Liver (tissue), 9 donors: ENCODE data around the gene KRTAP5-10. TPM values are rescaled to one million over a fixed set of nuclear protein-coding genes. Genes with fewer than 3 reads are reported as not detected.

Experiments used
- DNase-seq: peaks from one replicate; pipeline ENCODE4 v3.0.0-alpha.2; 2017; ENCODE audit warnings: low spot score
- H3K27ac ChIP-seq, 2 donors: one replicate each; pipeline ENCODE4 v1.7.0; 2013; ENCODE audit warnings: inconsistent platforms in 2 of 2, low read length in 2 of 2, control low read depth in 1 of 2, low read depth in 1 of 2, mild to moderate bottlenecking in 1 of 2
- H3K27me3 ChIP-seq, 4 donors: one replicate each; pipeline versions ENCODE4 v1.6.1 to v1.7.0; 2013; ENCODE audit warnings: low read length in 3 of 4, inconsistent platforms in 1 of 4, mild to moderate bottlenecking in 1 of 4, moderate library complexity in 1 of 4; ENCODE audit not compliant: control insufficient read depth in 4 of 4, insufficient read depth in 4 of 4
- H3K36me3 ChIP-seq, 4 donors: one replicate each; pipeline versions ENCODE4 v1.6.1 to v1.7.0; 2013; ENCODE audit warnings: low read length in 3 of 4, mild to moderate bottlenecking in 3 of 4, low read depth in 1 of 4, moderate library complexity in 1 of 4; ENCODE audit not compliant: control insufficient read depth in 4 of 4, insufficient read depth in 3 of 4
- H3K4me1 ChIP-seq, 4 donors: one replicate each; pipeline versions ENCODE4 v1.6.1 to v1.7.0; 2013; ENCODE audit warnings: low read length in 3 of 4, mild to moderate bottlenecking in 3 of 4, moderate library complexity in 1 of 4; ENCODE audit not compliant: control insufficient read depth in 4 of 4, insufficient read depth in 4 of 4
- H3K4me3 ChIP-seq, 3 donors: one replicate each; pipeline versions ENCODE4 v1.6.1 to v1.7.0; 2013; ENCODE audit warnings: low read length in 3 of 3, control low read depth in 1 of 3, low read depth in 1 of 3, mild to moderate bottlenecking in 1 of 3
- H3K9ac ChIP-seq, 2 donors: one replicate each; pipeline ENCODE4 v1.7.0; 2013; ENCODE audit warnings: low read length in 2 of 2, mild to moderate bottlenecking in 2 of 2, moderate library complexity in 2 of 2, control low read depth in 1 of 2, low read depth in 1 of 2
- H3K9me3 ChIP-seq, 4 donors: one replicate each; pipeline versions ENCODE4 v1.6.1 to v1.7.0; 2013; ENCODE audit warnings: low read length in 3 of 4; ENCODE audit not compliant: control insufficient read depth in 4 of 4
- ATF3 ChIP-seq: IDR thresholded peaks from 2 replicates; pipeline ENCODE4 v1.6.1; 2016; ENCODE audit warnings: antibody characterized with exemption
- CTCF ChIP-seq: fragments of 150-350 bp; IDR thresholded peaks from 2 replicates; pipeline ENCODE4 v1.5.1; 2017; ENCODE audit warnings: improper control_type of control experiment, low read depth, low read length; ENCODE audit not compliant: missing input control
- EGR1 ChIP-seq, 2 donors: IDR thresholded peaks; 2 replicates each; pipeline ENCODE4 v1.6.1; 2016 to 2018; ENCODE audit warnings: antibody characterized with exemption in 2 of 2, low read depth in 2 of 2
- FOXA2 ChIP-seq: IDR thresholded peaks from 2 replicates; pipeline ENCODE4 v1.6.1; 2016; ENCODE audit warnings: antibody characterized with exemption
- GABPA ChIP-seq, 2 donors: IDR thresholded peaks in 1 of 2; conservative IDR thresholded peaks in 1 of 2; 2 replicates each; pipeline ENCODE4 v1.6.1; 2016; ENCODE audit warnings: antibody characterized with exemption in 2 of 2, mild to moderate bottlenecking in 1 of 2, moderate library complexity in 1 of 2
- HNF4A ChIP-seq, 2 donors: conservative IDR thresholded peaks; 2 replicates each; pipeline ENCODE4 v1.6.1; 2016; ENCODE audit warnings: antibody characterized with exemption in 2 of 2, mild to moderate bottlenecking in 2 of 2
- HNF4G ChIP-seq: IDR thresholded peaks from 2 replicates; pipeline ENCODE4 v1.6.1; 2016; ENCODE audit warnings: antibody characterized with exemption
- JUND ChIP-seq, 2 donors: IDR thresholded peaks; 2 replicates each; pipeline ENCODE4 v1.6.1; 2016; ENCODE audit warnings: antibody characterized with exemption in 2 of 2
- NR2F2 ChIP-seq: IDR thresholded peaks from 2 replicates; pipeline ENCODE4 v1.6.1; 2016; ENCODE audit warnings: antibody characterized with exemption
- RAD21 ChIP-seq, 2 donors: IDR thresholded peaks; 2 replicates each; pipeline ENCODE4 v1.6.1; 2016; ENCODE audit warnings: antibody characterized with exemption in 2 of 2, mild to moderate bottlenecking in 2 of 2
- REST ChIP-seq: IDR thresholded peaks from 2 replicates; pipeline ENCODE4 v1.6.1; 2016; ENCODE audit warnings: antibody characterized with exemption, mild to moderate bottlenecking
- SP1 ChIP-seq: IDR thresholded peaks from 2 replicates; pipeline ENCODE4 v1.6.1; 2018; ENCODE audit warnings: antibody characterized with exemption, mild to moderate bottlenecking
- TAF1 ChIP-seq: conservative IDR thresholded peaks from 2 replicates; pipeline ENCODE4 v1.6.1; 2016; ENCODE audit warnings: antibody characterized with exemption, mild to moderate bottlenecking
- YY1 ChIP-seq: IDR thresholded peaks from 2 replicates; pipeline ENCODE4 v1.6.1; 2016; ENCODE audit warnings: antibody characterized with exemption, mild to moderate bottlenecking
- WGBS: extraction: QIAGEN DNeasy Blood & Tissue Kit; methylation state at CpG from one replicate; pipeline ENCODE4 v1.1.7; 2013; 5-methylcytosine and 5-hydroxymethylcytosine counted together
- polyA plus RNA-seq, 2 donors: library from polyadenylated mRNA; stranded (reverse) in 1 of 2; unstranded in 1 of 2; fragments of 200-250 nt in 1 of 2; fragments of >200 nt in 1 of 2; fragmentation: Nextera tagmentation in 1 of 2; extraction: Ambion mirVana in 1 of 2; gene quantifications; one replicate each; pipeline versions ENCODE4 v1.2.1 to v1.2.3, GENCODE V29; 2013 to 2015
- total RNA-seq, 2 donors: library from RNA; depleted of rRNA; stranded (reverse); fragments of >200 nt; gene quantifications; one replicate each; pipeline ENCODE4 v1.2.3, GENCODE V29; 2014
- TF ChIP-seq, protein P1 (sequence below): IDR thresholded peaks from 2 replicates; pipeline ENCODE4 v1.6.1; 2016; ENCODE audit warnings: antibody characterized with exemption
- TF ChIP-seq, protein P2 (sequence below): IDR thresholded peaks from 2 replicates; pipeline ENCODE4 v1.6.1; 2016; ENCODE audit warnings: antibody characterized with exemption
- donor health status: healthy.
- donor health status: healthy.
- donor health status: healthy.
- donor health status: healthy.
- donor health status: healthy.

The KRTAP5-10 gene
- total and polyA plus RNA-seq, 4 donors: 0.14 TPM; not detected in 3

DNA sequence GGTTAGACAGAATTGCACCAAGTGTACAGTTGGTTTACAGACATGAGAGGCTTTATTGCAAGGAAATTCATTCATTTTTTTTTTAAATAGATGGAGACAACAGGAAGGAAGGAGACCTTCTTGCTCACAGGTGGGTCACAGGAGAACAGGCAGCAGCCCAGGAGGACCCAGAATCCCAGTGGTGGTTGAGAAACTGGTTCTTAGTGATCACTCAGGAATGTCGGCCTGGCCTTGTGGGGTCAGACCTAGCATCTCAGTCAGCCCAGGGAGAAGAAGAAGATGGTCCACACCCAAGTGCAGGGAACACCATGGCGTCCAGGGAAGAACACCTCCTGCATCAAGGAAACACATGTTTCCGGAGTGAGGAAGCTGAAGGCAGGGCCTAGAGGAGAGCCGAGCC, 16.5 kb downstream of the KRTAP5-10 start:
- no peaks in the 10 kb centered on the region for H3K36me3 ChIP-seq
- H3K27me3 ChIP-seq: peaks cover 0 to 4% (median 0%) of the 10 kb centered on the region in 4 donors
- no peak overlapping the region for H3K27ac ChIP-seq
- no peaks in the 10 kb centered on the region for H3K9me3 ChIP-seq
- TF ChIP-seq, protein P1, sequence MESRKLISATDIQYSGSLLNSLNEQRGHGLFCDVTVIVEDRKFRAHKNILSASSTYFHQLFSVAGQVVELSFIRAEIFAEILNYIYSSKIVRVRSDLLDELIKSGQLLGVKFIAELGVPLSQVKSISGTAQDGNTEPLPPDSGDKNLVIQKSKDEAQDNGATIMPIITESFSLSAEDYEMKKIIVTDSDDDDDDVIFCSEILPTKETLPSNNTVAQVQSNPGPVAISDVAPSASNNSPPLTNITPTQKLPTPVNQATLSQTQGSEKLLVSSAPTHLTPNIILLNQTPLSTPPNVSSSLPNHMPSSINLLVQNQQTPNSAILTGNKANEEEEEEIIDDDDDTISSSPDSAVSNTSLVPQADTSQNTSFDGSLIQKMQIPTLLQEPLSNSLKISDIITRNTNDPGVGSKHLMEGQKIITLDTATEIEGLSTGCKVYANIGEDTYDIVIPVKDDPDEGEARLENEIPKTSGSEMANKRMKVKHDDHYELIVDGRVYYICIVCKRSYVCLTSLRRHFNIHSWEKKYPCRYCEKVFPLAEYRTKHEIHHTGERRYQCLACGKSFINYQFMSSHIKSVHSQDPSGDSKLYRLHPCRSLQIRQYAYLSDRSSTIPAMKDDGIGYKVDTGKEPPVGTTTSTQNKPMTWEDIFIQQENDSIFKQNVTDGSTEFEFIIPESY: no peak
- TF ChIP-seq SP1 (no peak), HNF4A (conservative IDR thresholded peaks at IDR 0.05) (no peak), NR2F2 (no peak), FOXA2 (no peak), GABPA (IDR thresholded peaks at IDR 0.05 in 1 of 2, conservative IDR thresholded peaks at IDR 0.05 in 1 of 2) (no peak), REST (no peak), CTCF (no peak), RAD21 (IDR thresholded peaks at IDR 0.05) (no peak), ATF3 (no peak), YY1 (no peak), TAF1 (no peak), HNF4G (no peak)
- TF ChIP-seq, protein P2, sequence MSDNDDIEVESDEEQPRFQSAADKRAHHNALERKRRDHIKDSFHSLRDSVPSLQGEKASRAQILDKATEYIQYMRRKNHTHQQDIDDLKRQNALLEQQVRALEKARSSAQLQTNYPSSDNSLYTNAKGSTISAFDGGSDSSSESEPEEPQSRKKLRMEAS: no peak
- H3K9ac ChIP-seq: no peak overlapping the region
- 89% methylated on average over 4 of the region's 4 CpGs for WGBS
- H3K4me3 ChIP-seq: no peak overlapping the region
- H3K4me1 ChIP-seq: no peaks in the 10 kb centered on the region
- no peak for DNase-seq

DNA sequence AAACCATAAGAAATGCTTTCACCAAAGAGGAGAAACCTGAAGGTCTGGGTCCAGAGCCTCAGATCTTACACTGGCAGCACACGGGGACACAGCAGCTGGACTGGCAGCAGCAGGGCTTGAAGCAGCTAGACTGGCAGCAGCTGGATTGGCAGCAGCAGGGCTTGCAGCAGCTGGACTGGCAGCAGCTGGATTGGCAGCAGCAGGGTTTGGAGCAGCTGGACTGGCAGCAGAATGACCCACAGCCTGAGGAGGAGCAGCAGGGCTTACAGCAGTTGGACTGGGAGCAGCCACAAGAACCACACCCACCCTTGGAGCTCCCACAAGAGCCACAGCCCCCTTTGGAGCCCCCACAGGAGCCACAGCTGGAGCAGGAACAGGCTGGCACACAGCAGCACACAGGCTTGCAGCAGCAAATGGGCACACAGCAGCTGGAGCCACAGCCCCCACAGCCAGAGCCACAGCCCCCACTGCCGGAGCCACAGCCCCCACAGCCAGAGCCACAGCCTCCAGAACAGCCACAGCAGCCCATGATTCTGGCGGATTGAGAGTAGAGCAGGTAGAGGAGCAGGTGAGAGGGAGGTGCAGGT, 17.0 kb downstream of the KRTAP5-10 start, which contains the start of gene KRTAP5-11:
Gene KRTAP5-11, minus strand, starts transcription at position 567 of the 587 bp plus-strand sequence. Its CDS starts 38 bp downstream, at position 529.
- WGBS: 80% methylated on average over 3 of the region's 3 CpGs
- H3K4me1 ChIP-seq: no peaks in the 10 kb centered on the region
- no peaks in the 10 kb centered on the region for H3K36me3 ChIP-seq
- H3K9ac ChIP-seq: no peak within 1 kb of the TSS
- no peak for TF ChIP-seq TAF1
- no peak for TF ChIP-seq JUND (IDR thresholded peaks at IDR 0.05)
- TF ChIP-seq, protein P2: no peak
- TF ChIP-seq EGR1 (IDR thresholded peaks at IDR 0.05; ENCODE audit: low read depth in 2 of 2): no peak
- no peak for TF ChIP-seq FOXA2
- TF ChIP-seq HNF4A (conservative IDR thresholded peaks at IDR 0.05): no peak
- TF ChIP-seq SP1: no peak
- no peak for TF ChIP-seq REST
- no peak for TF ChIP-seq GABPA (IDR thresholded peaks at IDR 0.05 in 1 of 2, conservative IDR thresholded peaks at IDR 0.05 in 1 of 2)
- no peak for TF ChIP-seq NR2F2
- no peak for TF ChIP-seq ATF3
- H3K27me3 ChIP-seq: peaks cover 0 to 4% (median 0%) of the 10 kb centered on the region in 4 donors
- no peak within 1 kb of the TSS for H3K27ac ChIP-seq
- no peak for DNase-seq
- no peaks in the 10 kb centered on the region for H3K9me3 ChIP-seq
- no peak within 1 kb of the TSS for H3K4me3 ChIP-seq
